Activated T-helper 1 cell treated with anti-CD3 and anti-CD28 coated beads, Interleukin-2, amount 50 U/mL, for 16 hours (primary cell): ENCODE results near the gene CDH4.

ENCODE experiments used
- DNase-seq, 2 donors: peaks; one replicate each; pipeline ENCODE4 v3.0.0-alpha.2; 2020; ENCODE audit warnings: low read depth in 1 of 2, low spot score in 1 of 2

Gene CDH4

DNA sequence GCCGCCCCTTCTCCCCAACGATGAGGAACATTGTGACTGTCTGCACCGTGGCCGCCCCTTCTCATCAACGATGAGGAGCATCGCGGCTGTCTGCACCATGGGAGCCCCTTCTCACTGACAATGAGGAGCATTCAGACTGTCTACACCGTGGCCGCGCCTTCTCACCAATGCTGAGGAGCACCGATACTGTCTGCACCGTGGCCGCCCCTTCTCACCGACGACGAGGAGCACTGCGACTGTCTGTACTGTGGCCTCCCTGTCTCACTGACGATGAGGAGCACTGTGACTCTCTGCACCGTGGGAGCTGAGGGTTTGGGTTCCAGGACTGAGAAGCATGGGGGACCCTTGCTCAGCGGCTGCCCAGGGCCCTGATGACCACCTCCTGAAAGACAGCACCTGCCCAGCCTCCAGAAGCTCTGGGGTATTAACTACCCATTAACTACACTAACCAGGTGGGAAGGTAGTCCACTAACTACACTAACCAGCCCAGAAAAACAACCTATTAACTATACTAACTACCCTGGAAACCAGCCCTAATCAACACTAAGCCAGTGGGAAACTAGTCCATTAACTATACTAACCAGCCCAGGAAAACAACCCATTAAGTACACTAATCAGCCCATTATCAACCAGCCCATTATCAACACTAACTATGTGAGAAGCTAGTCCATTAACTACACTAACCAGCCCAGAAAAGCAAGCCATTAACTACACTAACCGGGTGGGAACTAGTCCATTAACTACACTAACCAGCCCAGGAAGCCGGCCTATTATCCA, 696.7 kb downstream of the CDH4 start:
- no peak for DNase-seq

DNA sequence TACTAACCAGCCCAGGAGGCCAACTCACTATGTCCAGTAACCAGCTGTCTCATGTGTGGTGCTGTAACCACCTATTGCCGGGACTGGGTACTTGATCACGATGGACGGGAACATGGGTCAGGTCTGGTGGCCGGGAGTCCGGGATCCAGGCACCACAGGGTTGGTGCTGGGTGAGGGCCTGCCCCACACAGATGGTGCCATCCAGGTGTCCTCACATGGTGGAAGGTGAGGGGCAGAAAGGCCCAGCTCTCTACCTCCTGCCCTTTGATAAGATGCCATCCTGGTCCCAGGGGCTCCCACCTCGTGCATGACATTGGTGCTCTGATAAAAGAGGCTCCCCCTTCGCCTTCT, 697.3 kb downstream of the CDH4 start:
- DNase-seq, result no peak

DNA sequence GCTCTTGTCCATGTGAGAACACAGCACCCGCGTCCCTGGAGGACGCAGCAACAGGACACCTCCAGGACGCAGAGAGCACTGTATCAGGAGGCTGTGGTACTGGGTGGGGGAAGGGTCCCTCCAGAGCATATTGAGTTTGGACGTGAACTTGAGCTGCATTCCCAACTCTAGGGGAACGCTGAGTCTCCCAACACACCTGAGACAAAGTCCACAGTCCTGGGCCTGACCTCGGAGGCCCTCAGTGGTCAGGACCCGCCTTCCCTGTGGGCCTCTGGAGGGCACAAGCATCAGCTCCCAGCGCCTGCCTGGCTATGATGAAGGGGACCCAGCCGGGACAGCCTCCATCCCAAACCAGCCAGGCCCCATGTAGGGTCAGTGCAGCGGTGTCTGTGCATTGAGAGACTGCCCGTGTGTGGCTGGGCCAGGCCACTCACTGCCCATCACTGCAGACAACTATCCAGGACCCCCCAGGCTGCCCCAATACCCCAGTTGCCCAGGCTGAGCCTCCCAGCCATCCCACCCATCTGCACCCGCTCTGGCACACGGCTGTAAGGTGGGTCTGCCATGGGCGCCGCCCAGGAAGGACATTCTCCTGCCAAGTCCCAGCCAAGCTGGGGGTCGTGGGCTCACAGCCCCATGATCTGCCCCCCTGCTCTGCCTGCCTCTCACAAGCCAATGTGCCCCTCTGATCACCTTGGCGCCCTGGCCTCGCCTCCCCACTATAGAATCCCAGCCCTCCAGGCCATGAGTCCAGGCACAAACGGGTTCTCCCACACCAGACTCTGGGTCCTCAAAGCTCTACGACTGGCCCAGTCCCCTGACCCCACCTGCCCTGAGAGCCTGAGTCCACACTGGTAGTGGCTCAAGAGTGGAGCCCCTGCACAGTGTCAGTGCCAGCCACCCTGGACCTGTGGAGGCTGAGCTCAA, 697.9 kb downstream of the CDH4 start:
- DNase-seq, result no peak

DNA sequence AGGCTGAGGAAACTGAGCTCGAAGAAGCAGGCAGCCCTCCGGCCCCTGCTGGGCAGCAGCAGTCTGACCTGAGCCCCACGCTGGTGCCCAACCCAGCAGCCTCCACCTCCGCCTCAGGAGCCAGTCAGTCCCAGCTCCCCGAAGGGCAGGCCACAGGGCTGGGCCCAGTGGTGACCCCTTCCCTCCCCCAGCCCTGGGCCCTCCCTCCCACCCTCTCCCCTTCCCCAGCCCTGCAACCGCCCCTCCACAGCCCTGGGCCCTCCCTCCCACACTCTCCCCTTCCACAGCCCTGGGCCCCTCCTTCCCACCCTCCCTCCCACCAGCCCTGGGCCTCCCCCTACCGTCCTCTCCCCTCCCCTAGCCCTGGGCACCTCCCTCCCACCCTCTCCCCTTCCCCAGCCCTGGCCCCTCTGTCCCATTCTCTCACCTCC, 698.6 kb downstream of the CDH4 start:
- no peak for DNase-seq

DNA sequence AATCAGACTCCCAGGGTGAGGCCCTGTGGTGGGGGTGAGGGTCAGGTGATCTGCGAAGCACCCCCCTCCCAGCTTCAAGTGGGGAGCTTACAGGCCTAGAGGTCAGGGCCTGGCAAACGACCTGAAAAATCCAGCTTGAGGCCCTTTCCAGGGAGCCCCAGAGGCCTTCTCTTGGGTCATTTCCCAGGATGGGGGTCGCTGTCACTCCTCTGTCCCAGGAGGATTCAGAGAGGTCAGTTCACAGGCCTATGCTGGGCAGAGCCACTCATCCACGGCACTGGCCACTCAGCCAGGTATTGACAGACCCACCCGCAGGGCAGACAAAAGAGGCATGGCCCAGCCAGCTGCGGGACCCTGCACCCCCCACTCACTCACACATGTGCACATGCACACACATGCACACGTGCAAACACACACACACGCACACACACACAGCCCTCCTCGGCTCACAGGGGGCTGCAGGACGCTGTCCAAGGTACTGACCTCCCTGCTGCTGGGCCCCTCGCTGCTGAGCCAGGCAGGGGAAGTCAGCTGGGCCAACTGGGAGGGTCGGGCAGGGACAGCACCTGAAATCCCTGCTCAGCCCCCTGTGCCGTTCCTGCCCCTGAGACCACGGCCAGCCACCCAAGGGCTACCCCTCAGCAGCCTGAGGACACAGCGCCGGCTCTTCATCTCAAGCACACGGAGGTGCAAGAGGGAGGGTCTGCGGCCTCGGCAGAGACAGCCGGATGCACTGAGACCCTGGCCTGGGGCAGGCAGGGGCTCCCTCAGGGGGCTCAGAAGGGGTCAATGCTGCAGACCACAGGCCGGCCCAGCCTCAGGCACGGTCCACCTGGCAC, 699.9 kb downstream of the CDH4 start:
- DNase-seq, result no peak

DNA sequence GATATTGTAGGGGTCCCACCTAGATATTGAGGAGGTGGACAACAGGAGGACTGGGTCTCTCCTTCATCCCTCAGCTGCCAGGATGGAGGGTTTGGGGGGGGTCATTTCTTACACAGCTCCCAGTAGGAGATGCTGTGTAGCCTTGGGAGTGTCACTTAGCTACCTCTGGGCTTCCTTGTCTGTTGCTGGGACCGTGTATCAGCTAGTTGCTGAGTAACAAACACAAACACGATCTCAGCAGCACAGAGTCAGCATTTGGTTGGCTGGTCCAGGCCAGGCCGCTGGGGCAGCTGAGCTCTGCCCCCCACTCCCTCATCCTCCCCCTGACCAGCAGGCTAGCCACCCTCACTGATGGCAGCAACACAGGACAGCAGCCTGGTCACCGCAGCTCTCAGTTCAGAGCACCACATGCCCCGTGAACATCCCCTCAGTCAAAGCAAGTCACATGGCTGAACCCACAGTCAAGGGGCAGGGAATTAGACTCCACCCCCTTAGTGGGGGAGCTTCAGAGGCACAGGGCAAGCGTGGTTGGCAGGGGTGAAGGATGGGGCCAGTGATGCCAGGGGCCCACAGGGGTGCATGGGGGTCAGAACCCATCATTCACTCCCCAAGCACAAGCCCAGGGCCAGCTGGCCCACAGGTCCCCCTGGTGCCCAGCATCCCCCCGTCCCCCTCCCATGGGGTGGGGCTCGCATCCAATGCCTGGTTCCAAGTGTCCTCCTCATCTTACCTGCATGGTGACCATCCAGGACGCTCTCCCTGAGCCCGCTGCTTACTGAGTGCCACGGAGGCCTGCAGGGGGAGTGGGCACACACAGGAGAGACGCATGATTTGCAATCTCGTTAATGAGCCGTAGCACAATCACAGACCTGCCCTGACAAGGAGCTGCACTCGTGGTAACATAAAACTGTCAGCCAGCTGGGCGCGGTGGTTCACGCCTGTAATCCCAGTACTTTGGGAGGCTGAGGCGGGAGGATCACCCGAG, 701.3 kb downstream of the CDH4 start:
- DNase-seq, result no peak

DNA sequence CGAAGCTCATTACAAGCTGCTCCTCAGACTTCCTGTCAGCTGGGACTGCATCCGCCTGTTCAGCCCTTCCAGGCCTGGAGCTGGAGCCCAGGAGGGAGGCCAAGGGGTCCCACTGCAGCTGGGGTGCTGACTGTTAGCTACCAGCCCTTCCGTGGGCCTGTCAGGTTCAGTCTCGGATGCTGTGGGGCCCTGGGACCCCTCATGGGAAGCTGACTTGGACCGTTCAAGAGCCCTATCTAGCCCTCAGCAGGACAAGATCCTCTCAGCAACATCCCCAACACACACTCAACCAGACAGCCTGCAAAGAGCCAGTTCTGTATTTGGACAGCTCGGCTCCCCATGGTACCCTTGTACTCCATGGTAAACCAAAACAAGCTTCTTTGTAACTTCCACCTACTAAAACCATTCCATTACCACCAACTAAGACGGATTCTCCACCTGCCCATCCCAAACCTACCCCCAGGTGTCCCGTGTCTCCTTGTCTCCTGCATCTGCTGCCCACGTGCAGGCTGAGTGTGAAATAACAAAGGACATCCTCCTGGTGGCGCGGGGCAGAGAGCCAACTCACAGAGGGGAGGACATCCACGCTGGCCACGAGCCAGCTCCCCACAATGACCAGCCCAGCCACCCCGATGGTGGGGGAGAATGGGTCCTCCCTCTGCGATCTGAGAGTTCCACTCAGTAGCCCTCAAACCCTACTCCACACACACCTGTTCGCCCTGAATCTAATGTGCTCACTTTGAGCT, 702.4 kb downstream of the CDH4 start:
- no peak for DNase-seq

DNA sequence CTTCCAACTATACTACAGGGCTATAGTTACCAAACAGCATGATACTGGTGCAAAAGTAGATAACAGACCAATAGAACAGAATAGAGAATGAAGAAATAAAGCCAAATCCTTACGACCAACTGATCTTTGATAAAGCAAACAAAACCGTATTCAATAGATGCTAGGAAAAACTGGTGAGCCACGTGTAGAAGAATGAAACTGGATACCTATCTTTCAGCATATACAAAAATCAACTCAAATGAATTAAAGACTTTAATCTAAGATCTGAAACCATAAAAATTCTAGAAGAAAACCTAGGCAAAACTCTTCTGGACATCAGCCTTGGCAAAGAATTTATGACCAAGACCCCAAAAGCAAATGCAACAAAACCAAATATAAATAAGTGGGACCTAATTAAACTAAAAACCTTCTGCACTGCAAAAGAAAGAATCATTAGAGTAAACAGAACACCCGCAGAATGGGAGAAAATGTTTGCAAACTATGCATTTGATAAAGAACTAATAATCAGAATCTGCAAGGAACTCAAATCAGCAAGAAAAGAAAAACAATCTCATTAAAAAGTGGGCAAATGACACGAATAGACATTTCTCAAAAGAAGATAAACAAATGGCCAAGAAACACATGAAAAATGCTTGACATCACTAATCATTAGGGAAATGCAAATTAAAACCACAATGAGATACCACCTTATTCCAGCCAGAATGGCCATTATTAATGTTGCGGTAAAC, 703.8 kb downstream of the CDH4 start:
- no peak for DNase-seq

DNA sequence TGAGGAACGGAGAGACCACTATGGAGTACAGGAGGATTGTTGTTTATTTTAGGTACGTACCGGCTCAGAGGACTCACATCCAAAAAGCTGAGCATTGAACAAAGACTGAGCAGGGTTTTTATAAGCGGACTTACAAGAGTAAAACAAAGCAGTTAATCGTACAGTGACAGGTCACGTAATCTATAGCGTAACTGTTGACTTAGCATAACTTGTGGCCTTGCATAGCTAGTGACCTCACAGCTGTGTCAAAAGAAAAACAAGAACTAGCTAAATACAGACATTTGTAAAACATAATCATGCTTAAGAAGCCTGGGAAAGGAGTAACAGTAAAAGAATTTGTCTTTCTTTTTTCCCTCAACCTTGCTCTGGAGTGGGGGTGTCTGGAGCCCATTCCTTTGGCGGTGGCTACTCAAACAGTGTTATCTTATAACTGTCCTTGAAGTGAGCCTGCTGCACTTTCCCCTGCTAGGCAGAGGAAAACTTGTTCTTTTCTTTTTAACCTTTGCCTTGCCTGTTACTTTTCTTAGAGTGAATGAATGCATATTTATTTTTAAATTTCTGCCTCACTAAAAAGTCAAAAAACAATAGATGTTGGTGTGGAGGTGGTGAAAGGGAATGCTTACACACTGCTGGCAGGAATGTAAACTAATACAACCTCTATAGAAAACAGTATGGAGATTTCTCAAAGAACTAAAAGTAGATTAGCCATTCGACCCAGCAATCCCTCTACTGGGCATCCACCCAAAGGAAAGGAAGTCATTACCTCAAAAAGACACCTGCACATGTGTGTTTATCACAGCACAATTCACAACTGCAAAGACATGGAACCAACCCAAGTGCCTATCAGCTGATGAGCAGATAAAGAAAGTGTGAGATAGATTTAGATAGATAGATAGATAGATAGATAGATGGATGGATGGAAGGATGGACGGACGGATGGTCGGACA, 704.6 kb downstream of the CDH4 start:
- DNase-seq, result no peak

DNA sequence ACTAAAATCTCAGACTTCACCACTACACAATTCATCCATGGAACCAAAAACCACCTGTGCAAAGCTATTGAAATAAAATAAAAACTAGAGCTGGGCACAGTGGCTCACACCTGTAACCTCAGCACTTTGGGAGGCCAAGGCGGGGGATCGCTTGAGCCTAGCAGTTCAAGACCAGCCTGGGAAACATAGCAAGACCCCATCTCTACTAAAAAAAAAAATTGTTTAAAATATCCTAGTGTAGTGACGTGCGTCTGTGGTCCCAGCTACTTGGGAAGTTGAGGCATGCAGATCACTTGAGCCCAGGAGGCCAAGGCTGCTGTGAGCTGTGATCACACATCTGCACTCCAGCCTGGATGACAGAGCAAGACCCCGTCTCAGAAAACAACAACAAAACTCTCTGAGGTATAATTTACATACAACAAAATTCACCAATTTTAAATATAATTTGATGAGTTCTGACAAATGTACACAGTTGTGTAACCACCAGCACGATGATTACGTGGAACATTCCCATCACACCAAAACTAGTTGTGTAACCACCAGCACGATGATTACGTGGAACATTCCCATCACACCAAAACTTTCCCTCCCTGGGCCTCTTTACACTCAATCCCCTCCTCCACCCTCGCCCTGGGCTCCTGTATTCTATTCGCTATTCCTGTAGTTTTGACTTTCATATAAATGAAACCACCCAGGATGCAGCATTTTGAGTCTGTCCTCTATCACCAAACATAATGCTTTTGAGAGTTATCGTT, 706.1 kb downstream of the CDH4 start:
- no peak for DNase-seq

DNA sequence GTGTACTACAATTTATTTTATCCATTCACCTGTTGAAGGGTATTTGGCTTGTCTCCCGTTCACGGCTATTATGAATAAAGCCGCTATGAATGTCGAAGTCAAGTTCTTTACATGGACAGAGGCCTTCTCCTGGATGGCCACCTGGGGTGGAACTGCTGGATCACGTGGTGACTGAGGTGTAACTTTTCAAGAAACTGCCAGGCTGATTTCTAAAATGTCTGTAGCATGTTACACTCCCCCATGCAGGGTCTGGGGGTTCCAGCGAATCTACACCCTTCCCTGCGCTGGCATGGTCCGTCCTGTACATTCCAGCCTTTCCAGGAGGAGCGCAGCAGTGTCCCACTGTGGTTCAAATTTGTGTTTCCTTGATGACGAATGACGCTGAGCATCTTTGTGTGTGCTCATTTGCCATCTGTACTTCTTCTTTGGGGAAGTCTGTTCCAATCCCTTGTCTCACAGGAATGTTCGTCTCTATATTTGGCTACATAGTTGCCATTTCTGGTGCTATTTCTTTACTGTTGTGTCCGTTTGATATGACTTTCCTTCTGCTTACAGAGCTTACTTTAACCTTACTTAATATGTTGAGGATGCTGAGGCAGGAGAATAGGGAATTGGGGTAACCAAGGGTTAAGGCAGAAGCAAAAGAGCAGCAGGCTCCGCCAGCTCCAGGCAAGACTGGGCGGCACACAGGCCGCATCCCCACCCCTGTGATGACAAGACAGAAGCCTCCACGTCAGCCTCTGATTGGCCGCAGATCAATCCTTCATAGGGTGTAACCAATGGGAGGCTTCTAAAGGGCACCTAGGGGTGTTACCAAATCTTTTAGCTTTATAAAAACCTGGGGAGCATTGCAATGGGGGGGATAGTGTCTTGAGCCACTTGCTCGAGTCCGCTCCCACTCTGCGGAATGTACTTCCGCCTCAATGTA, 707.0 kb downstream of the CDH4 start:
- DNase-seq, result no peak

DNA sequence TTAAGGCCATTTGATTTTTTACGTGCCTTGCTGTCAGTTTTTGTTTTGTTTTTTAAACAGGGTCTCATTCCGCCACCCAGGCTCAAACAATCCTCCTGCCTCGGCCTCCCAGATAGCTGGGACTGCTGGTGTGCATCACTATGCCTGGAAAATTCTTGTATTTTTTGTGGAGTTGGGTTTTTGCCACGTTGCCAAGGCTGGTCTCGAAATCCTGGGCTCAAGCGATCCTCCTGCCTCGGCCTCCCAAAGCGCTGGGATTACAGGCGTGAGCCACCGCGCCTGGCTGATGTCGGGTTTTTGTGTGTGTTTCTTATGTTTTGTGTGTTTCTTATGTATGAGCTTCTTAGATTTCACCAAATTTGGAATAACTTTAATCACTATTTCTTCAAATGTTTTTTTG, 708.8 kb downstream of the CDH4 start:
- DNase-seq, result no peak

DNA sequence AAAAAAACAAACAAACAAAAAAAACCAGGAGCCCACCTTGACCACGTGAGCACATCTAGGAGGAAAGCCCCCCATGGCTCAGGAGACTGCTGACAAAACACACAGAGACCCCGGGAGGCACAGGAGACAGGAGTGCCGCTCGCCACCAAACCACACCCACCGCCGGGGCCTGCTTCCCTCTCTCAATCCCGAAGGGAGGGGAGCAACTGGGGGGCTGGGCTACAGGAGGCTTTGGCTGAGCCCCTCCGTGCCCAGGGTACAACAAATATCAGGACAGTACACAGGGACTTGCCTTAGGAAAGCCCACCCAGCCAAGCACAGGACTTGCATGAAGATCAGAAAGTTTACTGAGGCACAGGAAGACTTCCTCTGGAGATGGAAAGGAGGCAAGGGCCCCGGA, 711.1 kb downstream of the CDH4 start:
- no peak for DNase-seq

DNA sequence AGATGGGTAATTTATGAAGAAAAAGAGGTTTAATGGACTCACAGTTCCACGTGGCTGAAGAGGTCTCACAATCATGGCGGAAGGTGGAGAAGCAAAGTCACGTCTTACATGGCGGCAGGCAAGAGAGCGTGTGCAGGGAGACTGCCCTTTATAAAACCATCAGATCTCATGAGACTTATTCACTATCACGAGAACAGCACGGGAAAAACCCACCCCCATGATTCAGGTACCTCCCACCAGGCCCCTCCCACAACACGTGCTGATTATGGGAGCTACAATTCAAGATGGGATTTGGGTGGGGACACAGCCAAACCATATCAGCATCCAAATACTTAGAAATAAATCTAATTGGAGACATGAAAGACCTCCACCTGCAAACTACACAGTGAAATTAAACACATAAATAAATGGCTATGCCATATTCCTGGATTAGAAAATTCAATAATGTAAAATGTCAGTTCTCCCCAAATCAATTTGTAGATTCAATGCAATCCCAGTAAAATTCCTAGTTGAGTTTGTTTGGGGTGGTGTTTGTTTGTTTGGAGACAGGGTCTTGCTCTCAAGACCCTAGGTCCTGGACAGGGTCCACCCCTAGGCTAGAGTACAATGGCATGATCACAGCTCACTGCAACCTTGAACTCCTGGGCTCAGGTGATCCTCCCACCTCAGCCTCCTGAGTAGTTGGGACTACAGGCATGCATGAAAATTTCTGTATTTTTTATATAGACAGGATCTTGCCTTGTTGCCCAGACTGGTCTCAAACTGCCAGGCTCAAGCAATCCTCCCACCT, 712.0 kb downstream of the CDH4 start:
- DNase-seq, result no peak
